HCEC 1CT (cell line): ENCODE data around the gene DNAJB9.

Experiments used
- DNase-seq: peaks from one replicate; pipeline ENCODE4 v3.0.0-alpha.2; 2017

Gene DNAJB9

DNA sequence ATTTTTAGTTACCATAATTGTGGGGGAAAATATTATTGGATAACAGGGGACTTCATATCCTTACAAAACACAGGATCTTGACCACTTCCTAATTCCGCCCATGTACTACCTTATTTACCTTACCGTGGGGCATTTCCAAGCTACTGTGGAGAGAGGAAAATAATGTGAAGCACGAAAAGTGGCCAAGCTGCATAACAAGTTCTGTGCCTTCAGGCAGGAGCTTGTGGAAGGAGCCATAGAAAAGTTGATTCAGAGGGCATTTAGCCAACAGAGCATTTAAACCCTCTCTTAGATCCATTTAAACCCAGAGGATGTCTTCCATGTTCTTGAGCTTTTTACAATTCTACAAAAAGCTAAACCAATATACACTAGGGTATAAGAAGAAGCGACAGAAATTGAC is 41.6 kb downstream of the DNAJB9 start:
- DNase-seq = no peak

DNA sequence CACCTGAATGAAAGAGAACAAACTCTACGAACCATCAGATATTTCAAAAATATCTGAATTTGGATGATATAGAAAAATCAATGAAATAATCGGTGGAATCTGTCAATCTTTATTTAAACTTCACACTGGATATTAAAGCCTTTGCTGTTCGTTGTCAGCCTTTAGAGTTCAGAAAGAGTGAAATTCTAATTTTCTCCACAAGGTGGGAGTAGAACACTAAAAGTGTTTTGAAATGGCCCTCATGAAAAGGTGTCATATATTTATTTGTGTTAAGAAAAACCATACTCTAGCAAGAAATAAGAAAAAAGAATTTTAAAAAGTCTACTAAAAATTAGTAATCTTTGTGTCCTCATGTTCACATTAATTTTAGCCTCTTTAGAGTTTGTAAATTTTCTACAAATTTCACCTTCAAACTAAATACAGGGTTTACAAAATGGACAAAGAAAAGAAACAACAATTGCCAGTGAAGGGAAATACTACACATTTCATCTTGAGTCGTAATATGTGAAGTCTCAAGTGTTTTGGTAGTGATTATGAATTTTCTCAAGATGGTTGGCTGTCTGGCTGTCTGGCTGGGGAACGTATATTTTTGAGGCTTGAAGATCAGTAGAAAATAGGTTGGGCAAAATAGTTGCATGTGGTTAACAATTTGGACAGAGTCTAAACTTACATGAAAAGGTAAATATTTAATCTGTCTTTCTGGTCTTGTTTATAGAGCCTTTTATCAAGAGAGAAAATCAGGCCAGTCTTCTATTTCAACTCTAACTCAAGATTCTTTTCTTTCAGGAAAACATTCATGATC is 43.7 kb downstream of the DNAJB9 start:
- DNase-seq = peak; percentile 39

DNA sequence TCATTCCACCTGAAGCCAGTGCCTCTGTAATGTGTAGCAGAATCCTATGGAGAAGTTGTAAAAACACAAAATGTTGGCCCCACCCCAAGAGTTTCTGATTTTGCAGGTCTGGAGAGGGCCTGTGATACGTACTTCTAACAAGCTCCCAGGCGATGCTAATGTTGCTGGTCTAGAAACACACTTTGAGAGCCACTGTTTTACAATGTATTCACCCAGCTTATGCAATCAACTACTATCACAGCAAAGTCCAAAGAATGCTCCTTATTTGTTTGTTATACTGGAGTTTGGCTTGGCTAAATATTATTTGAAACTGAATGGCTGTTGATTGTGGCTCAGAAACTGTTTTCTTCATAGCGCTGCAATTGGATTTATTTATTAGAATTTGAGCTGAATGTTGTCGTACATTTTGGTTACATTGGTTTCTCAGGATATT is 44.3 kb downstream of the DNAJB9 start:
- no peak for DNase-seq

DNA sequence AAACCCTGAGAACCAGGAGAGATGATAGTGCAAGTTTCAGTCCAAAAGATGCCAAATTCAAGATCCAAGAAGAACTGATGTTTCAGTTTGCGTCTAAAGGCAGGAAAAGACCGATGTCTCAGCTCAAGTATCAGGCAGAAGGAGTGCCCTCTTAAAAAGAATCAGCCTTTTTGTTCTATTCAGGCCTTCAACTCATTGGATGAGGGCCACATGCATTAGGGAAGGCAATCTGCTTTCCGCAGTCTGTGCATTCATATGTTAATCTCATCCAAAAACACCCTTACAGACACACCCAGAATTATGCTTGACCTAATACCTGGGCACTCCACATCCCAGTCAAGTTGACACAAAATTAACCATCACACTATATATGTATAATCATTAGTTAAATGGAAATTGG is 45.2 kb downstream of the DNAJB9 start:
- DNase-seq = no peak

DNA sequence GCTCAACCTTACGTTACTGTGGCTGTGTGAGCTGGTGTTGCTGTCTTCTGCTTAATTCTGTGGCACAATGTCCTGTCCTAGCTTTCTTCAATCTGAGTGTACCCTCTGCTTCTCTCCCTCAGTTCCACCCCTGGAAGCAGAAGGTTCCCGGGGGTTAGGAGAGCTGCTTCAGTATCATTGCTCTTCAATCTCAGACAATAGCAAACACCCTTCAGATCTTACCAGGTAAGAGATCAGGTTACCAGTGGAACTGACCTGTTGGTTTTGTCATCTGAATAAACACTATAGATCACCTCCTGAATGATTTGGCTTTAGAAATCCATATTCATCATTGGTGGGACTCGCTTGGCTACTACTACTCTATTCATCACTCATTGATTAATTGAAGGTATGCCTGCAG is 48.4 kb downstream of the DNAJB9 start:
- DNase-seq = no peak

DNA sequence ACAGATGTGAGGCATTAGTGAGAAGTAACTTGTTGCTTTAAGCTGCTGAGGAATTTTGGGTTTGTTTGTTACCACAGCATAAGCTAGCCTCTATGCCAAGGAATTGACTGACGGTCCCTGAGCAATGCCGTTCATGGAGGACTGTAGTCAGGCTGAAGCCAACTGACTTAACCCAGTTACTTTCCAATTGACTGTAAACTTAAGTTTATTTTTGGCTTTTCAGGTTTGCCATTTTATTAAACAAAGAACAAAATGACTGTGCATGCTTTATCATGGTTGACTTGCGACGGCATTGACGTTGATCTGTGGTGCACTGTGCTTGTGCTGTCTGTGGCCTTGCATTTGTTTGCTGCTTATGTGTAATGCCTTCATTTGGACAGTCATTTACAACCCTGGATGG is 53.5 kb downstream of the DNAJB9 start:
- DNase-seq = no peak
